K562 (cell line): ENCODE measurements around the gene AGAP1.

Experiments used
- ARID1B ChIP-seq: fragments of 450-650 bp; IDR thresholded peaks from 2 replicates; pipeline ENCODE4 v1.6.1; 2016; ENCODE audit warnings: antibody characterized with exemption, mild to moderate bottlenecking, inconsistent platforms
- CC2D1A ChIP-seq: fragments of 450-650 bp; IDR thresholded peaks from 2 replicates; pipeline ENCODE4 v1.6.1; 2017; ENCODE audit warnings: mild to moderate bottlenecking
- CTCF ChIP-seq, 3 experiments: IDR thresholded peaks in 2 of 3; conservative IDR thresholded peaks in 1 of 3; 2 replicates each; pipeline ENCODE4 v1.5.1; 2011 to 2012; ENCODE audit warnings: low read length in 3 of 3, mild to moderate bottlenecking in 3 of 3, control low read depth in 2 of 3, improper control_type of control experiment in 1 of 3, inconsistent platforms in 1 of 3, low read depth in 1 of 3, mixed read lengths in 1 of 3, moderate library complexity in 1 of 3; ENCODE audit not compliant: insufficient read depth in 2 of 3
- GTF2B ChIP-seq: IDR thresholded peaks from 2 replicates; pipeline ENCODE4 v1.6.1; 2011; ENCODE audit not compliant: insufficient read length; ENCODE audit errors: extremely low read depth
- POLR2G ChIP-seq: fragments of 200-400 bp; formaldehyde crosslinking; IDR thresholded peaks from 2 replicates; pipeline ENCODE4 v1.6.1; 2017; ENCODE audit warnings: low read depth, mild to moderate bottlenecking, antibody characterized with exemption, low read length, moderate library complexity
- RBBP5 ChIP-seq: fragments of 200-600 bp; sonication (generic); IDR thresholded peaks from 2 replicates; pipeline ENCODE4 v1.6.1; 2012; ENCODE audit warnings: borderline replicate concordance, mild to moderate bottlenecking, low read length, control low read depth, inconsistent platforms; ENCODE audit not compliant: insufficient read depth, poor library complexity, severe bottlenecking
- SFPQ ChIP-seq: fragments of 200-400 bp; formaldehyde crosslinking; IDR thresholded peaks from 2 replicates; pipeline ENCODE4 v1.6.1; 2017; ENCODE audit warnings: mild to moderate bottlenecking, low read depth, low read length, moderate library complexity
- SNRNP70 ChIP-seq: fragments of 200-400 bp; formaldehyde crosslinking; optimal IDR thresholded peaks from 2 replicates; pipeline ENCODE3; 2017; ENCODE audit warnings: low read depth, low read length
- YY1 ChIP-seq, 3 experiments: IDR thresholded peaks; 2 replicates each; pipeline ENCODE4 v1.6.1; 2011; ENCODE audit warnings: low read length in 2 of 3, mild to moderate bottlenecking in 2 of 3, moderate library complexity in 2 of 3, borderline replicate concordance in 1 of 3, control low read depth in 1 of 3, low read depth in 1 of 3; ENCODE audit not compliant: insufficient read depth in 3 of 3, insufficient replicate concordance in 2 of 3, control insufficient read depth in 1 of 3, insufficient read length in 1 of 3; ENCODE audit errors: extremely low read depth in 1 of 3
- ZKSCAN1 ChIP-seq: fragments of 150-350 bp; IDR thresholded peaks from 2 replicates; pipeline ENCODE4 v1.6.1; 2016; ENCODE audit warnings: low read depth, low read length

GRCh38 chr2:235597081-235597615 is 103.3 kb downstream of the AGAP1 start:
- no peak for TF ChIP-seq GTF2B
- TF ChIP-seq SFPQ, result no peak
- TF ChIP-seq SNRNP70, result no peak
- TF ChIP-seq CTCF (IDR thresholded peaks at IDR 0.05 in 2 of 3, conservative IDR thresholded peaks at IDR 0.05 in 1 of 3; ENCODE audit: insufficient read depth in 2 of 3, low read depth in 1 of 3, low read length in 3 of 3), result no peak
- no peak for TF ChIP-seq POLR2G
- no peak for TF ChIP-seq YY1 (IDR thresholded peaks at IDR 0.05; ENCODE audit: borderline replicate concordance in 1 of 3, control insufficient read depth in 1 of 3, extremely low read depth in 1 of 3, insufficient read depth in 3 of 3, insufficient read length in 1 of 3, insufficient replicate concordance in 2 of 3, low read depth in 1 of 3, low read length in 2 of 3)
- TF ChIP-seq CC2D1A, result no peak
- no peak for TF ChIP-seq RBBP5
- TF ChIP-seq ARID1B, result no peak
- no peak for TF ChIP-seq ZKSCAN1
